HEK293 (cell line): ENCODE results near the gene PCDH1.
A peak's percentile ranks its signal among the peaks of the same experiment; 100 is the strongest.

Experiments used
- CTCF ChIA-PET: fragments of 350-600 bp; formaldehyde crosslinking; extraction: SDS; loops from one replicate; lab custom pipeline; 2021; ENCODE audit warnings: antibody characterized with exemption; lab: Yijun Ruan, JAX
- POLR2A ChIA-PET: fragments of 300-600 bp; formaldehyde crosslinking; extraction: SDS; loops from one replicate; lab custom pipeline; 2020; ENCODE audit warnings: antibody characterized with exemption, inconsistent platforms; lab: Yijun Ruan, JAX
- H3K27ac ChIP-seq: fragments of 200-500 bp; sonication (Bioruptor generic); 2 replicates; pipeline ENCODE4 v1.5.1; 2014; ENCODE audit warnings: low read depth, low read length, control low read depth, inconsistent platforms; ENCODE audit errors: extremely low read depth
- H3K36me3 ChIP-seq, 2 experiments: fragments of 200-500 bp in 1 of 2; sonication (Bioruptor generic) in 1 of 2; 1 replicate in 1 of 2; 2 replicates in 1 of 2; pipeline ENCODE4 v1.5.1; 2014 to 2017; ENCODE audit warnings: inconsistent platforms in 2 of 2, low read length in 2 of 2; ENCODE audit not compliant: control insufficient read depth in 2 of 2, insufficient read depth in 1 of 2
- H3K4me1 ChIP-seq: fragments of 200-500 bp; sonication (Bioruptor generic); 2 replicates; pipeline ENCODE4 v1.5.1; 2014; ENCODE audit warnings: mild to moderate bottlenecking, low read length, inconsistent platforms; ENCODE audit not compliant: control insufficient read depth, insufficient read depth
- H3K4me3 ChIP-seq: 2 replicates; pipeline ENCODE4 v1.5.1; 2011; ENCODE audit warnings: low read depth, mild to moderate bottlenecking, control low read depth, low read length, moderate library complexity
- H3K9me3 ChIP-seq: fragments of 200-500 bp; sonication (Bioruptor generic); 2 replicates; pipeline ENCODE4 v1.5.1; 2014; ENCODE audit warnings: low read depth, low read length, inconsistent platforms; ENCODE audit not compliant: control insufficient read depth, insufficient read depth
- KLF9 ChIP-seq: fragments of 450-650 bp; formaldehyde crosslinking; IDR thresholded peaks from 2 replicates; pipeline ENCODE4 v1.5.1; 2016; ENCODE audit warnings: missing biosample characterization, missing genetic modification characterization, low read depth
- PRDM4 ChIP-seq: fragments of 450-650 bp; formaldehyde crosslinking; IDR thresholded peaks from 2 replicates; pipeline ENCODE4 v1.5.1; 2017; ENCODE audit warnings: missing biosample characterization, missing genetic modification characterization
- RBAK ChIP-seq: fragments of 450-650 bp; formaldehyde crosslinking; IDR thresholded peaks from 2 replicates; pipeline ENCODE4 v1.5.1; 2016; ENCODE audit warnings: missing biosample characterization, missing genetic modification characterization
- SCRT1 ChIP-seq: fragments of 450-650 bp; formaldehyde crosslinking; IDR thresholded peaks from 2 replicates; pipeline ENCODE4 v1.5.1; 2016; ENCODE audit warnings: missing biosample characterization, missing genetic modification characterization, borderline replicate concordance
- ZBTB6 ChIP-seq: fragments of 450-650 bp; formaldehyde crosslinking; IDR thresholded peaks from 2 replicates; pipeline ENCODE4 v1.5.1; 2017; ENCODE audit warnings: missing biosample characterization, missing genetic modification characterization
- ZIC2 ChIP-seq: fragments of 450-650 bp; formaldehyde crosslinking; IDR thresholded peaks from 2 replicates; pipeline ENCODE4 v1.5.1; 2016; ENCODE audit warnings: missing biosample characterization, missing genetic modification characterization
- ZNF112 ChIP-seq: fragments of 450-650 bp; formaldehyde crosslinking; IDR thresholded peaks from 2 replicates; pipeline ENCODE4 v1.5.0; 2017; ENCODE audit warnings: missing biosample characterization, missing genetic modification characterization
- ZNF391 ChIP-seq: fragments of 450-650 bp; formaldehyde crosslinking; IDR thresholded peaks from 2 replicates; pipeline ENCODE4 v1.5.1; 2016; ENCODE audit warnings: low read depth, missing biosample characterization, missing genetic modification characterization, borderline replicate concordance
- ZNF518A ChIP-seq: fragments of 450-650 bp; formaldehyde crosslinking; conservative IDR thresholded peaks from 2 replicates; pipeline ENCODE4 v1.5.1; 2016; ENCODE audit warnings: low read depth, missing biosample characterization, missing genetic modification characterization
- ZNF548 ChIP-seq: fragments of 450-650 bp; formaldehyde crosslinking; IDR thresholded peaks from 2 replicates; pipeline ENCODE4 v1.5.1; 2016; ENCODE audit warnings: missing biosample characterization, missing genetic modification characterization
- ZNF561 ChIP-seq: fragments of 450-650 bp; IDR thresholded peaks from 2 replicates; pipeline ENCODE4 v1.5.1; 2018; ENCODE audit warnings: missing biosample characterization, missing genetic modification characterization, borderline replicate concordance
- ZNF596 ChIP-seq: fragments of 450-650 bp; IDR thresholded peaks from 2 replicates; pipeline ENCODE4 v1.5.0; 2018; ENCODE audit warnings: missing biosample characterization, mild to moderate bottlenecking, missing genetic modification characterization, moderate library complexity
- ZNF600 ChIP-seq: fragments of 450-650 bp; formaldehyde crosslinking; IDR thresholded peaks from 2 replicates; pipeline ENCODE4 v1.5.1; 2016; ENCODE audit warnings: missing biosample characterization, missing genetic modification characterization
- ZNF677 ChIP-seq: fragments of 450-650 bp; IDR thresholded peaks from 2 replicates; pipeline ENCODE4 v1.5.0; 2018; ENCODE audit warnings: missing biosample characterization, mild to moderate bottlenecking, missing genetic modification characterization, moderate library complexity
- ZNF776 ChIP-seq: fragments of 450-650 bp; formaldehyde crosslinking; IDR thresholded peaks from 2 replicates; pipeline ENCODE4 v1.5.0; 2017; ENCODE audit warnings: missing biosample characterization, missing genetic modification characterization, borderline replicate concordance
- ZSCAN5A ChIP-seq: fragments of 450-650 bp; formaldehyde crosslinking; IDR thresholded peaks from 2 replicates; pipeline ENCODE4 v1.5.1; 2016; ENCODE audit warnings: missing biosample characterization, missing genetic modification characterization

PCDH1 gene

GRCh38 chr5:141878186-141878710 lies at the start of gene PCDH1:
PCDH1 (minus strand) TSS chr5:141878410; CDS start chr5:141878262, 148 bp downstream.
- Histone ChIP-seq H3K9me3 (no peaks in the 10 kb centered on the region), H3K27ac (peak within 1 kb of the TSS; percentile 47; the same call in 1 of the 2 replicates), H3K36me3 (no peaks in the 10 kb centered on the region), H3K4me3 (peak within 1 kb of the TSS; percentile 51), H3K4me1 (peaks cover 8% of the 10 kb centered on the region)
- ChIA-PET CTCF (interaction anchor here (0.7 to 10.1 kb wide), 35 partner anchors 8 to 218 kb away, joined by 3 to 104 read pairs (median 6); partner anchors contain the start of genes DELE1 and RNF14), POLR2A (interaction anchor here (1.3 to 3.0 kb wide), 5 partner anchors 28 to 185 kb away, joined by 5 to 13 read pairs (median 9); partner anchors contain the start of genes DELE1 and RNF14)
- TF ChIP-seq ZSCAN5A (no peak), ZNF600 (no peak), RBAK (no peak), ZNF561 (tag by site-specific recombination) (peak; percentile 44; the same call in 1 of the 2 replicates), SCRT1 (tag by site-specific recombination) (no peak; the same call in 1 of the 2 replicates), ZNF518A (tag by site-specific recombination) (no peak), ZNF112 (tag by site-specific recombination) (no peak), ZNF596 (tag by site-specific recombination) (no peak), ZNF548 (tag by site-specific recombination) (no peak), PRDM4 (no peak), ZNF776 (tag by site-specific recombination) (no peak), ZNF391 (tag by site-specific recombination) (no peak), ZNF677 (tag by site-specific recombination) (0 out of 2 replicates have a peak, but pooled peaks have one; percentile 19), ZIC2 (tag by site-specific recombination) (no peak), KLF9 (tag by site-specific recombination) (0 out of 2 replicates have a peak, but pooled peaks have one; percentile 32), ZBTB6 (tag by site-specific recombination) (peak; percentile 77; the same call in 1 of the 2 replicates)
